Vagina (tissue), 2 donors: ENCODE measurements around the gene BICD1. TPM values are rescaled to one million over a fixed set of nuclear protein-coding genes. Genes with fewer than 3 reads are reported as not detected.

Experiments used
- DNase-seq, 2 donors: peaks; one replicate each; pipeline ENCODE4 v3.0.0-alpha.2; 2017; ENCODE audit errors: extremely low spot score in 2 of 2
- H3K27ac ChIP-seq: fragments of 200-600 bp; sonication (generic); one replicate; pipeline ENCODE4 v1.5.1; 2019
- H3K27me3 ChIP-seq: fragments of 200-600 bp; sonication (generic); one replicate; pipeline ENCODE4 v1.5.1; 2019
- H3K36me3 ChIP-seq, 2 donors: fragments of 200-600 bp; sonication (generic); one replicate each; pipeline ENCODE4 v1.5.1; 2017 to 2019
- H3K4me1 ChIP-seq: fragments of 200-600 bp; sonication (generic); one replicate; pipeline ENCODE4 v1.5.1; 2019
- H3K4me3 ChIP-seq, 2 donors: fragments of 200-600 bp; sonication (generic); 1 replicate in 1 of 2; 2 replicates in 1 of 2; pipeline ENCODE4 v1.5.1; 2016 to 2019
- H3K9me3 ChIP-seq: fragments of 200-600 bp; sonication (generic); one replicate; pipeline ENCODE4 v1.5.1; 2019
- CTCF ChIP-seq, 3 experiments: fragments of 450-650 bp in 2 of 3; fragments of 200-600 bp in 1 of 3; sonication (generic) in 1 of 3; IDR thresholded peaks; one replicate each; pipeline ENCODE4 v1.5.1; 2017 to 2019; ENCODE audit warnings: antibody characterized with exemption in 3 of 3, mild to moderate bottlenecking in 2 of 3, moderate library complexity in 2 of 3
- POLR2A ChIP-seq, 2 donors: fragments of 450-650 bp; IDR thresholded peaks; one replicate each; pipeline ENCODE4 v1.6.1; 2017; ENCODE audit warnings: antibody characterized with exemption in 2 of 2, mild to moderate bottlenecking in 2 of 2, moderate library complexity in 2 of 2
- POLR2AphosphoS5 ChIP-seq, 2 donors: sonication (generic); formaldehyde crosslinking; IDR thresholded peaks; one replicate each; pipeline ENCODE4 v1.9.0; 2017; ENCODE audit warnings: antibody characterized with exemption in 2 of 2, mild to moderate bottlenecking in 2 of 2, low read depth in 1 of 2; ENCODE audit not compliant: insufficient read depth in 1 of 2
- intact Hi-C: fragments of 100-400 bp; cut with DNase I; formaldehyde crosslinking; loops from one replicate; pipeline ENCODE4 v1.15.1; 2023
- total RNA-seq: library from RNA; depleted of rRNA; stranded (reverse); fragments of >200 nt; gene quantifications from one replicate; pipeline ENCODE4 v1.2.3, GENCODE V29; 2016

The BICD1 gene
- total RNA-seq, 1 donor from 2014 or later: 19.6 TPM

DNA sequence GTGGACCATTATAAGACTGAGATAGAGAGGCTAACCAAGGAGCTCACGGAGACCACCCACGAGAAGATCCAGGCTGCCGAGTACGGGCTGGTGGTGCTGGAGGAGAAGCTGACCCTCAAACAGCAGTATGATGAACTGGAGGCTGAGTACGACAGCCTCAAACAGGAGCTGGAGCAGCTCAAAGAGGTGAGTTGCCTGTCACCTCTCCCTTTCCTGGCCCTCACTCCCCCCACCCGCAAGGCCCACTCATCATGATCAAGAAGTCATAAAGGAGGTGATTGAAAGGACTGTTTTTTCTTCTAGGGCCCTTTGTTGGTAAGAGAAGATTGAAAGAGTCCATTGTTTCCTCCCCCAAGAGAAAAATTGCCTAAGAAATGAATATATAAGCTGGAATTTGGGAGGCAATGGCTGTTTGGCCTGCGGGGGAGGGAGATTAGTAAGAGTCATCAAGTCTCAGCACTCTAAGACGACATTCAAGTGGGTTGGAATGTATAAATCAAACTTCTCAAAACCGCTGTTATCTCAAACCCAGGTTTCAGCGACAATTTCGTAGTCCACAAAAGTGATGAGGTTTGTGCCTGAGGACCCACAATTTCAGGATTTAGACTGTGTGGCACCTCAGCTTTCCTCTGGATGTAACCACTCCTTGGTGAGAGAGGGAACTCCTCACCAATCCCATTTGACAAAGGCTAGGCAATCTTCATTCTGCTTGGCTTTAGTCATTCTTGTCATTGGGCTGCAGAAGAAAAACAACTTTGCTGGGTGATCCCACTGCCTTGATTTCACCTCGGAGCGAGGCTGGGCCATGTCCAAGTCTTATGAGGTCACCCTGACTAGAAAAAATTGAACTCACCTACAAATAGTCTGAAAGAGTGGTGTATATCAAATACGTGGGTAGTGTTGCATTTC lies 966 bp downstream of the BICD1 start:
- peaks cover 31% of the 10 kb centered on the region for H3K4me1 ChIP-seq
- TF ChIP-seq CTCF (IDR thresholded peaks at IDR 0.05) (no peak), POLR2AphosphoS5 (IDR thresholded peaks at IDR 0.05; ENCODE audit: insufficient read depth in 1 of 2, low read depth in 1 of 2) (no peak), POLR2A (IDR thresholded peaks at IDR 0.05) (no peak)
- H3K27me3 ChIP-seq: no peaks in the 10 kb centered on the region
- no peaks in the 10 kb centered on the region for H3K36me3 ChIP-seq
- peak overlapping the region; percentile 78 to 90 for H3K4me3 ChIP-seq
- peak overlapping the region; percentile 82 for H3K27ac ChIP-seq
- no peak for DNase-seq
- no peaks in the 10 kb centered on the region for H3K9me3 ChIP-seq
- intact Hi-C loops: loop anchor here (10.0 kb wide), 1 partner anchor 453 kb away; the partner anchor contains the start of gene ETFBKMT

GRCh38 chr12:32108787-32109186 lies 2.1 kb downstream of the BICD1 start:
- intact Hi-C loops: loop anchor here (10.0 kb wide), 1 partner anchor 454 kb away; the partner anchor contains the start of gene ETFBKMT
- Histone ChIP-seq H3K36me3 (no peaks in the 10 kb centered on the region), H3K27me3 (no peaks in the 10 kb centered on the region), H3K4me1 (peaks cover 31% of the 10 kb centered on the region), H3K4me3 (no peak overlapping the region), H3K27ac (no peak overlapping the region), H3K9me3 (no peaks in the 10 kb centered on the region)
- TF ChIP-seq POLR2AphosphoS5 (IDR thresholded peaks at IDR 0.05; ENCODE audit: insufficient read depth in 1 of 2, low read depth in 1 of 2) (no peak), POLR2A (IDR thresholded peaks at IDR 0.05) (no peak), CTCF (IDR thresholded peaks at IDR 0.05) (no peak)
- no peak for DNase-seq

DNA sequence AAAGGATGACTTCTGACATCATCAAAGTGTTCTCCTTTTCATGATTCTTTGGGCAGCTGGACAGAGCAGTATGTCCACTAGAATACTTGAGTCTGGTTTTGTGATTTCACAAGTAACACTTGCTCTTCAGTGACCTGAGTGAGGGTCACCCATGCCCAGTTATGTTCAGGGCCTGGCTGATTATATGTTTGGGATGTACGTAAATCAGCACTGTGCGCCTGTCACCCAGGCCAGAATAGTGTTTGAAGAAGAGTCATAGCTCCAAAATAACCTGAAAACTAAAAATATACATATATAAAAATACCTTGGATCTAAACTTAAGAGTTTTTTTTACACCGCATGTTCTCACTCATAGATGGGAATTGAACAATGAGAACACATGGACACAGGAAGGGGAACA lies 3.8 kb downstream of the BICD1 start:
- H3K4me1 ChIP-seq: peaks cover 32% of the 10 kb centered on the region
- H3K27me3 ChIP-seq: no peaks in the 10 kb centered on the region
- DNase-seq: no peak
- H3K4me3 ChIP-seq: no peak overlapping the region
- H3K9me3 ChIP-seq: no peaks in the 10 kb centered on the region
- H3K36me3 ChIP-seq: no peaks in the 10 kb centered on the region
- TF ChIP-seq POLR2A (IDR thresholded peaks at IDR 0.05): no peak
- TF ChIP-seq CTCF (IDR thresholded peaks at IDR 0.05): no peak
- TF ChIP-seq POLR2AphosphoS5 (IDR thresholded peaks at IDR 0.05; ENCODE audit: insufficient read depth in 1 of 2, low read depth in 1 of 2): no peak
- intact Hi-C loops: no loop called here
- no peak overlapping the region for H3K27ac ChIP-seq

DNA sequence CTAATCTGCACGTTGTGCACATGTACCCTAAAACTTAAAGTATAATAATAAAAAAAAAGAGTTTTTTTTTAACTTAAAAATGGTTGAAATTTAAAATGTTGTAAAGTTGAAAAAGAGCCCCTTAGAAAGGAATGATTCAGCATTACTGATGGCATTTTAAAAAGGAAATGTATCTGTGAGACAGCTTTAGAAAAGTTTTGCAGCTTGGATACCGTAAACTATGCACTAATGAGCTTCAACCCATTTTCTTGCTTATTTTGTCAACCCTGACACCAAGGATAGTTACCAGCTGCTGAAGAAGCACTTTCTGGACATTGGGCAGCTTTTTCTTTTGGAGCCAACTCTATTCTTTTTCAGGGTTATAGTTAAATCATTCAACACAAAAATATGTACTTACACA lies 4.3 kb downstream of the BICD1 start:
- intact Hi-C loops: no loop called here
- Histone ChIP-seq H3K27me3 (no peaks in the 10 kb centered on the region), H3K4me1 (peaks cover 36% of the 10 kb centered on the region), H3K36me3 (no peaks in the 10 kb centered on the region), H3K9me3 (no peaks in the 10 kb centered on the region), H3K27ac (no peak overlapping the region), H3K4me3 (no peak overlapping the region)
- no peak for DNase-seq
- TF ChIP-seq POLR2A (IDR thresholded peaks at IDR 0.05) (no peak), POLR2AphosphoS5 (IDR thresholded peaks at IDR 0.05; ENCODE audit: insufficient read depth in 1 of 2, low read depth in 1 of 2) (no peak), CTCF (IDR thresholded peaks at IDR 0.05) (no peak)
